GM12873 (cell line): ENCODE results near the gene ZC3H4.

ENCODE experiments used
- TF ChIP-seq, protein P1 (sequence below): IDR thresholded peaks from 2 replicates; pipeline ENCODE4 v1.5.1; 2012; ENCODE audit warnings: low read depth, mild to moderate bottlenecking, moderate library complexity, low read length, control low read depth; ENCODE audit not compliant: insufficient read depth; ENCODE audit errors: missing control alignments

ZC3H4 gene

DNA sequence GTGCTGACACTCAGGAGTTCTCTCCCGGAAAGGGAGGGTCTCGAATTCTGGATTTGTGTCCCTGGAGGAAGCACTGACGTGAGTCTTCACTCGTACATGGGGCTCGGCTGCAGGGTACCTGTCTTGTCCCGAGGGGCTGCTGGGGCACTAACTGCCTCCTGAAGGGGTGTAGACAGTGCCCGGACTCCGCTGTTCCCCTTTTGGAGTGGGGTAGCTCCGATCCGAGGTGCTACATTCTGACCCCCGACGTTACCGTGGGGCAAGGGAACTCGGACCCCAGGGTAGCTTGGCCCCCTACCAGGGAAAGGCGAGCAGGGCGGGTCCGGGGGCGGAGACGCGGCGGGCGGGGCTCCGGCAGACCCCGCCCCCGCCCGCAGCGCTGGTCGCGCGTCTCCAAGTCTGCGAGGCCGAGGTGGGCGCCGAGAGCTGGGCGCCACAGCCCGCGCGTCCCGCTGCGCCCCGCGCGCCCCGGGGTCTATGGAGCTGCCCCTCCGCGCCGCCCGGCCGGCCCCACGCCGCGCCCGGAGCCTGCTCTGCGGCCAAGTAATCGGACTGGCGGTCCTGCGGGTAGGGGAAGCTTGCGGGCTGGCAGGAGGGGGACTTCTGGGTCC lies 94.0 kb downstream of the ZC3H4 start, which contains the start of gene NPAS1:
Gene NPAS1, plus strand, starts transcription at position 407 of the 611 bp plus-strand sequence. CDS start 1,211 bp downstream, outside the sequence.
- TF ChIP-seq, protein P1, sequence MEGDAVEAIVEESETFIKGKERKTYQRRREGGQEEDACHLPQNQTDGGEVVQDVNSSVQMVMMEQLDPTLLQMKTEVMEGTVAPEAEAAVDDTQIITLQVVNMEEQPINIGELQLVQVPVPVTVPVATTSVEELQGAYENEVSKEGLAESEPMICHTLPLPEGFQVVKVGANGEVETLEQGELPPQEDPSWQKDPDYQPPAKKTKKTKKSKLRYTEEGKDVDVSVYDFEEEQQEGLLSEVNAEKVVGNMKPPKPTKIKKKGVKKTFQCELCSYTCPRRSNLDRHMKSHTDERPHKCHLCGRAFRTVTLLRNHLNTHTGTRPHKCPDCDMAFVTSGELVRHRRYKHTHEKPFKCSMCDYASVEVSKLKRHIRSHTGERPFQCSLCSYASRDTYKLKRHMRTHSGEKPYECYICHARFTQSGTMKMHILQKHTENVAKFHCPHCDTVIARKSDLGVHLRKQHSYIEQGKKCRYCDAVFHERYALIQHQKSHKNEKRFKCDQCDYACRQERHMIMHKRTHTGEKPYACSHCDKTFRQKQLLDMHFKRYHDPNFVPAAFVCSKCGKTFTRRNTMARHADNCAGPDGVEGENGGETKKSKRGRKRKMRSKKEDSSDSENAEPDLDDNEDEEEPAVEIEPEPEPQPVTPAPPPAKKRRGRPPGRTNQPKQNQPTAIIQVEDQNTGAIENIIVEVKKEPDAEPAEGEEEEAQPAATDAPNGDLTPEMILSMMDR: no peak

GRCh38 chr19:47018923-47019322 lies 94.7 kb downstream of the ZC3H4 start:
- TF ChIP-seq, protein P1: no peak
